Measurements from ENCODE around the gene NOMO2.
"Not testable (repeated sequence)": the region's sequence is repeated elsewhere in the genome, so short reads cannot be mapped to it uniquely, and the experiment has no call there.

NOMO2 gene

GRCh38 chr16:18525882-18526482 is 35.9 kb downstream of the NOMO2 start:
- not testable (repeated sequence) for H3K9me3 ChIP-seq (ENCODE audit: low read length); H3K4me1 ChIP-seq (ENCODE audit: insufficient read depth, low read length); H3K27me3 ChIP-seq (ENCODE audit: insufficient read depth, low read length); H2AFZ ChIP-seq (ENCODE audit: low read depth, low read length); H3K4me3 ChIP-seq (ENCODE audit: low read length); H3K36me3 ChIP-seq (ENCODE audit: insufficient read depth, low read length)

GRCh38 chr16:18522637-18523036 is 39.3 kb downstream of the NOMO2 start:
- H3K36me3 ChIP-seq (ENCODE audit: insufficient read depth, low read length); H3K4me3 ChIP-seq (ENCODE audit: low read length); H3K9me3 ChIP-seq (ENCODE audit: low read length): not testable (repeated sequence)

GRCh38 chr16:18521445-18522181 is 40.3 kb downstream of the NOMO2 start:
- H3K4me3 ChIP-seq (ENCODE audit: low read length); H2AFZ ChIP-seq (ENCODE audit: low read depth, low read length); H3K9me3 ChIP-seq (ENCODE audit: low read length); H3K27me3 ChIP-seq (ENCODE audit: insufficient read depth, low read length); H3K4me1 ChIP-seq (ENCODE audit: insufficient read depth, low read length); H3K36me3 ChIP-seq (ENCODE audit: insufficient read depth, low read length): not testable (repeated sequence)

More at GRCh38 chr16:18522637-18523036, 39.3 kb downstream of the NOMO2 start:
- H3K4me1 ChIP-seq (ENCODE audit: insufficient read depth, low read length); H2AFZ ChIP-seq (ENCODE audit: low read depth, low read length); H3K27me3 ChIP-seq (ENCODE audit: insufficient read depth, low read length): not testable (repeated sequence)

GRCh38 chr16:18518536-18519283 is 43.2 kb downstream of the NOMO2 start:
- not testable (repeated sequence) for H3K4me1 ChIP-seq (ENCODE audit: insufficient read depth, low read length); H3K27me3 ChIP-seq (ENCODE audit: insufficient read depth, low read length); H3K9me3 ChIP-seq (ENCODE audit: low read length); H2AFZ ChIP-seq (ENCODE audit: low read depth, low read length); H3K4me3 ChIP-seq (ENCODE audit: low read length); H3K36me3 ChIP-seq (ENCODE audit: insufficient read depth, low read length)

- H3K9me3 ChIP-seq (ENCODE audit: low read length); H3K4me1 ChIP-seq (ENCODE audit: insufficient read depth, low read length); H3K27me3 ChIP-seq (ENCODE audit: insufficient read depth, low read length); H3K36me3 ChIP-seq (ENCODE audit: insufficient read depth, low read length); H3K4me3 ChIP-seq (ENCODE audit: low read length); H2AFZ ChIP-seq (ENCODE audit: low read depth, low read length): not testable (repeated sequence)
Measured at GRCh38 chr16:18498430-18498829, 63.5 kb downstream of the NOMO2 start.

GRCh38 chr16:18497032-18497431 is 64.9 kb downstream of the NOMO2 start:
- not testable (repeated sequence) for H2AFZ ChIP-seq (ENCODE audit: low read depth, low read length); H3K4me3 ChIP-seq (ENCODE audit: low read length); H3K36me3 ChIP-seq (ENCODE audit: insufficient read depth, low read length); H3K27me3 ChIP-seq (ENCODE audit: insufficient read depth, low read length); H3K4me1 ChIP-seq (ENCODE audit: insufficient read depth, low read length); H3K9me3 ChIP-seq (ENCODE audit: low read length)

- not testable (repeated sequence) for H3K36me3 ChIP-seq (ENCODE audit: insufficient read depth, low read length); H3K27me3 ChIP-seq (ENCODE audit: insufficient read depth, low read length)
Measured at GRCh38 chr16:18492118-18492897, 69.6 kb downstream of the NOMO2 start.

GRCh38 chr16:18436025-18436424 is 125.9 kb downstream of the NOMO2 start:
- H3K4me3 ChIP-seq (ENCODE audit: low read length); H3K36me3 ChIP-seq (ENCODE audit: insufficient read depth, low read length); H2AFZ ChIP-seq (ENCODE audit: low read depth, low read length); H3K9me3 ChIP-seq (ENCODE audit: low read length); H3K27me3 ChIP-seq (ENCODE audit: insufficient read depth, low read length); H3K4me1 ChIP-seq (ENCODE audit: insufficient read depth, low read length): not testable (repeated sequence)

More at GRCh38 chr16:18492118-18492897, 69.6 kb downstream of the NOMO2 start:
- H3K4me3 ChIP-seq (ENCODE audit: low read length); H3K9me3 ChIP-seq (ENCODE audit: low read length); H3K4me1 ChIP-seq (ENCODE audit: insufficient read depth, low read length); H2AFZ ChIP-seq (ENCODE audit: low read depth, low read length): not testable (repeated sequence)

GRCh38 chr16:18415827-18416226 is 146.1 kb downstream of the NOMO2 start:
- not testable (repeated sequence) for H3K36me3 ChIP-seq (ENCODE audit: insufficient read depth, low read length); H3K9me3 ChIP-seq (ENCODE audit: low read length); H2AFZ ChIP-seq (ENCODE audit: low read depth, low read length); H3K4me3 ChIP-seq (ENCODE audit: low read length); H3K27me3 ChIP-seq (ENCODE audit: insufficient read depth, low read length); H3K4me1 ChIP-seq (ENCODE audit: insufficient read depth, low read length)

GRCh38 chr16:18409532-18410293 is 152.2 kb downstream of the NOMO2 start:
- not testable (repeated sequence) for H3K27me3 ChIP-seq (ENCODE audit: insufficient read depth, low read length); H3K4me3 ChIP-seq (ENCODE audit: low read length); H2AFZ ChIP-seq (ENCODE audit: low read depth, low read length); H3K36me3 ChIP-seq (ENCODE audit: insufficient read depth, low read length); H3K9me3 ChIP-seq (ENCODE audit: low read length); H3K4me1 ChIP-seq (ENCODE audit: insufficient read depth, low read length)

GRCh38 chr16:18401851-18402657 is 159.8 kb downstream of the NOMO2 start:
- H3K4me3 ChIP-seq (ENCODE audit: low read length); H3K36me3 ChIP-seq (ENCODE audit: insufficient read depth, low read length); H3K9me3 ChIP-seq (ENCODE audit: low read length); H3K27me3 ChIP-seq (ENCODE audit: insufficient read depth, low read length); H3K4me1 ChIP-seq (ENCODE audit: insufficient read depth, low read length); H2AFZ ChIP-seq (ENCODE audit: low read depth, low read length): not testable (repeated sequence)

- H3K9me3 ChIP-seq (ENCODE audit: low read length); H2AFZ ChIP-seq (ENCODE audit: low read depth, low read length); H3K27me3 ChIP-seq (ENCODE audit: insufficient read depth, low read length); H3K36me3 ChIP-seq (ENCODE audit: insufficient read depth, low read length); H3K4me1 ChIP-seq (ENCODE audit: insufficient read depth, low read length): not testable (repeated sequence)
- peak overlapping the region; percentile 38 for H3K4me3 ChIP-seq (ENCODE audit: low read length)
Measured at GRCh38 chr16:18401159-18401558, 160.7 kb downstream of the NOMO2 start.
